H1 (cell line): ENCODE data around the gene NKAIN1. TPM values are rescaled to one million over a fixed set of nuclear protein-coding genes. Genes with fewer than 3 reads are reported as not detected.

Experiments used
- CTCF ChIA-PET: fragments of 300-600 bp; sonication (Branson Sonifier 250); formaldehyde crosslinking; loops from one replicate; lab custom pipeline; 2021; ENCODE audit not compliant: partially characterized antibody; lab: Charles Lee
- POLR2A ChIA-PET: fragments of 300-600 bp; sonication (Branson Sonifier 250); formaldehyde crosslinking; loops from one replicate; lab custom pipeline; 2021; ENCODE audit warnings: inconsistent platforms; ENCODE audit not compliant: partially characterized antibody; lab: Charles Lee
- DNase-seq, 2 experiments: peaks; one replicate each; pipeline versions ENCODE4 v3.0.0 to v3.0.0-alpha.2; 2010 to 2022; ENCODE audit warnings: low spot score in 2 of 2, low read depth in 1 of 2, mixed read lengths in 1 of 2
- FAIRE-seq: peaks from 2 replicates; lab custom pipeline; 2011; peaks lifted over from hg19 to GRCh38; lab: Jason Lieb, UNC
- H2AFZ ChIP-seq: 2 replicates; pipeline ENCODE4 v1.8.1; 2012; ENCODE audit warnings: low read length, inconsistent platforms
- H2AK5ac ChIP-seq: 2 replicates; pipeline ENCODE4 v1.6.1; 2013; ENCODE audit warnings: low read depth, low read length
- H2BK120ac ChIP-seq: replicated peaks from 2 replicates; pipeline ENCODE3; 2013; ENCODE audit warnings: low read depth, low read length, inconsistent platforms
- H2BK12ac ChIP-seq: 2 replicates; pipeline ENCODE4 v1.6.1; 2013; ENCODE audit warnings: low read depth, low read length
- H2BK15ac ChIP-seq: 2 replicates; pipeline ENCODE4 v1.6.1; 2013; ENCODE audit warnings: low read length
- H2BK20ac ChIP-seq: 2 replicates; pipeline ENCODE4 v1.6.1; 2013; ENCODE audit warnings: low read length
- H2BK5ac ChIP-seq: 2 replicates; pipeline ENCODE4 v1.6.1; 2013; ENCODE audit warnings: low read depth, low read length
- H3K14ac ChIP-seq: 2 replicates; pipeline ENCODE4 v1.6.1; 2013; ENCODE audit warnings: inconsistent platforms; ENCODE audit not compliant: insufficient read length
- H3K18ac ChIP-seq: 2 replicates; pipeline ENCODE4 v1.6.1; 2013; ENCODE audit warnings: low read length; ENCODE audit errors: extremely low read depth
- H3K23ac ChIP-seq: 2 replicates; pipeline ENCODE4 v1.6.1; 2013; ENCODE audit warnings: inconsistent platforms; ENCODE audit not compliant: insufficient read length
- H3K23me2 ChIP-seq: 2 replicates; pipeline ENCODE4 v1.6.1; 2013; ENCODE audit warnings: low read depth, low read length
- H3K27ac ChIP-seq: 2 replicates; pipeline ENCODE4 v1.6.1; 2011; ENCODE audit warnings: low read depth, low read length, inconsistent platforms
- H3K27me3 ChIP-seq, 4 experiments: replicated peaks in 1 of 4; 1 replicate in 1 of 4; 2 replicates in 3 of 4; pipeline versions ENCODE4 v1.6.1 to v1.8.1; 2011 to 2013; ENCODE audit warnings: low read length in 3 of 4, mild to moderate bottlenecking in 3 of 4, inconsistent platforms in 2 of 4, mixed read lengths in 2 of 4, moderate library complexity in 1 of 4; ENCODE audit not compliant: control insufficient read depth in 3 of 4, insufficient read depth in 3 of 4; ENCODE audit errors: extremely low read depth in 1 of 4
- H3K36me3 ChIP-seq, 4 experiments: 2 replicates each; pipeline versions ENCODE4 v1.6.1 to v1.8.1; 2011 to 2013; ENCODE audit warnings: mild to moderate bottlenecking in 4 of 4, low read length in 3 of 4, moderate library complexity in 2 of 4, control low read depth in 1 of 4, inconsistent platforms in 1 of 4; ENCODE audit not compliant: insufficient read depth in 4 of 4, control insufficient read depth in 2 of 4
- H3K4ac ChIP-seq: replicated peaks from 2 replicates; pipeline ENCODE3; 2013; ENCODE audit warnings: low read length, low read depth, mixed read lengths, inconsistent platforms; ENCODE audit not compliant: insufficient read length
- H3K4me1 ChIP-seq, 4 experiments: replicated peaks in 1 of 4; 1 replicate in 1 of 4; 2 replicates in 3 of 4; pipeline versions ENCODE4 v1.6.1 to v1.8.1; 2011 to 2013; ENCODE audit warnings: low read length in 3 of 4, inconsistent platforms in 2 of 4, mixed read lengths in 1 of 4; ENCODE audit not compliant: insufficient read depth in 4 of 4, control insufficient read depth in 3 of 4
- H3K4me2 ChIP-seq, 2 experiments: 2 replicates each; pipeline versions ENCODE4 v1.6.1 to v1.8.1; 2011 to 2013; ENCODE audit warnings: low read depth in 2 of 2, low read length in 2 of 2, control low read depth in 1 of 2, inconsistent platforms in 1 of 2, mild to moderate bottlenecking in 1 of 2; ENCODE audit not compliant: insufficient read depth in 1 of 2
- H3K4me3 ChIP-seq, 4 experiments: fragments of 200-600, 300-600 bp in 1 of 4; sonication (generic), shearing (Covaris generic), sonication (Bioruptor Twin) in 1 of 4; 2 replicates each; pipeline versions ENCODE4 v1.5.1 to v1.8.1; 2011 to 2016; ENCODE audit warnings: low read length in 4 of 4, low read depth in 3 of 4, control low read depth in 2 of 4, inconsistent platforms in 2 of 4, mild to moderate bottlenecking in 2 of 4, mixed read lengths in 1 of 4, moderate library complexity in 1 of 4; ENCODE audit not compliant: insufficient read depth in 2 of 4; ENCODE audit errors: extremely low read depth in 1 of 4
- H3K56ac ChIP-seq: replicated peaks from 2 replicates; pipeline ENCODE3; 2013; ENCODE audit warnings: low read depth, mild to moderate bottlenecking, mixed read lengths, low read length, inconsistent platforms; ENCODE audit not compliant: insufficient read length
- H3K79me1 ChIP-seq: 2 replicates; pipeline ENCODE4 v1.6.1; 2013; ENCODE audit warnings: low read depth, low read length, control low read depth
- H3K79me2 ChIP-seq, 2 experiments: 2 replicates each; pipeline versions ENCODE4 v1.6.1 to v1.8.1; 2012 to 2013; ENCODE audit warnings: low read length in 2 of 2, mild to moderate bottlenecking in 2 of 2, inconsistent platforms in 1 of 2; ENCODE audit not compliant: insufficient read depth in 2 of 2, control insufficient read depth in 1 of 2
- H3K9ac ChIP-seq, 4 experiments: replicated peaks in 1 of 4; 1 replicate in 1 of 4; 2 replicates in 3 of 4; pipeline versions ENCODE4 v1.6.1 to v1.8.1; 2011 to 2013; ENCODE audit warnings: low read depth in 3 of 4, low read length in 3 of 4, control low read depth in 2 of 4, mild to moderate bottlenecking in 2 of 4, moderate library complexity in 2 of 4, inconsistent platforms in 1 of 4; ENCODE audit errors: extremely low read depth in 1 of 4
- H3K9me3 ChIP-seq, 2 experiments: 2 replicates each; pipeline versions ENCODE4 v1.6.1 to v1.8.1; 2012 to 2013; ENCODE audit warnings: mild to moderate bottlenecking in 2 of 2, moderate library complexity in 2 of 2, control low read depth in 1 of 2, inconsistent platforms in 1 of 2, low read depth in 1 of 2, low read length in 1 of 2, mixed read lengths in 1 of 2; ENCODE audit not compliant: insufficient read depth in 2 of 2
- H4K20me1 ChIP-seq, 2 experiments: replicated peaks in 1 of 2; 2 replicates each; pipeline versions ENCODE3 to v1.8.1; 2011 to 2013; ENCODE audit warnings: inconsistent platforms in 2 of 2, low read length in 2 of 2, mild to moderate bottlenecking in 1 of 2; ENCODE audit not compliant: insufficient read depth in 2 of 2, control insufficient read depth in 1 of 2
- H4K5ac ChIP-seq: 2 replicates; pipeline ENCODE4 v1.6.1; 2013; ENCODE audit warnings: low read length, low read depth, mixed read lengths, inconsistent platforms; ENCODE audit not compliant: insufficient read length
- H4K8ac ChIP-seq: 2 replicates; pipeline ENCODE4 v1.8.0; 2013; ENCODE audit warnings: mild to moderate bottlenecking, moderate library complexity, low read length, inconsistent platforms; ENCODE audit not compliant: insufficient read depth; ENCODE audit errors: extremely low read depth
- H4K91ac ChIP-seq: replicated peaks from 2 replicates; pipeline ENCODE3; 2013; ENCODE audit warnings: low read length, mixed read lengths, inconsistent platforms; ENCODE audit not compliant: insufficient read length
- BACH1 ChIP-seq: IDR thresholded peaks from 2 replicates; pipeline ENCODE4 v1.6.1; 2012; ENCODE audit warnings: low read length, improper control_type of control experiment
- BRCA1 ChIP-seq: IDR thresholded peaks from 2 replicates; pipeline ENCODE4 v1.6.1; 2012; ENCODE audit warnings: low read depth, low read length, improper control_type of control experiment
- CBX5 ChIP-seq: fragments of 300-800, 300-1000 bp; sonication (generic); IDR thresholded peaks from 2 replicates; pipeline ENCODE4 v1.7.1; 2016; ENCODE audit warnings: antibody characterized with exemption, low read length, low read depth
- GABPA ChIP-seq: IDR thresholded peaks from 2 replicates; pipeline ENCODE4 v1.6.1; 2011; ENCODE audit warnings: mild to moderate bottlenecking, low read length, moderate library complexity, borderline replicate concordance; ENCODE audit not compliant: insufficient read depth
- HDAC2 ChIP-seq, 2 experiments: fragments of 300-600 bp in 1 of 2; sonication (generic) in 1 of 2; IDR thresholded peaks; 2 replicates each; pipeline ENCODE4 v1.6.1; 2011 to 2012; ENCODE audit warnings: low read depth in 2 of 2, low read length in 2 of 2, mild to moderate bottlenecking in 2 of 2, moderate library complexity in 2 of 2, borderline replicate concordance in 1 of 2, inconsistent platforms in 1 of 2
- KDM1A ChIP-seq: fragments of 200-600, 300-600 bp; sonication (generic); IDR thresholded peaks from 2 replicates; pipeline ENCODE4 v1.7.1; 2016; ENCODE audit warnings: mild to moderate bottlenecking, low read length, borderline replicate concordance
- NRF1 ChIP-seq: IDR thresholded peaks from 2 replicates; pipeline ENCODE4 v1.6.1; 2011; ENCODE audit warnings: mild to moderate bottlenecking, low read depth, low read length, improper control_type of control experiment
- RNF2 ChIP-seq: fragments of 200-900, 300-1000 bp; sonication (generic); IDR thresholded peaks from 2 replicates; pipeline ENCODE4 v1.7.1; 2016; ENCODE audit warnings: borderline replicate concordance, low read depth, mild to moderate bottlenecking, antibody characterized with exemption, low read length; ENCODE audit not compliant: poor library complexity, severe bottlenecking; ENCODE audit errors: missing control alignments
- SAP30 ChIP-seq: fragments of 300-600 bp; sonication (generic); IDR thresholded peaks from 2 replicates; pipeline ENCODE4 v1.7.1; 2012; ENCODE audit warnings: low read length, moderate library complexity, mild to moderate bottlenecking, inconsistent platforms; ENCODE audit not compliant: insufficient read depth, insufficient replicate concordance
- TBP ChIP-seq: IDR thresholded peaks from 2 replicates; pipeline ENCODE4 v1.6.1; 2011; ENCODE audit warnings: low read depth, low read length, improper control_type of control experiment
- TEAD4 ChIP-seq: IDR thresholded peaks from 2 replicates; pipeline ENCODE4 v1.6.1; 2012; ENCODE audit warnings: low read depth, low read length, inconsistent platforms, mixed read lengths
- WGBS, 2 experiments: shearing (Covaris generic) in 1 of 2; methylation state at CpG; one replicate each; pipeline versions ENCODE4 v1.1.6 to v1.1.7; 2013 to 2015; ENCODE audit warnings: low lambda C conversion rate in 2 of 2, mixed read lengths in 2 of 2, inconsistent platforms in 1 of 2, low coverage in 1 of 2, missing lambda C conversion rate in 1 of 2; ENCODE audit not compliant: insufficient replicate concordance in 2 of 2, insufficient coverage in 1 of 2, insufficient read length in 1 of 2; ENCODE audit errors: extremely low coverage in 1 of 2, missing lambda C conversion rate in 1 of 2; 5-methylcytosine and 5-hydroxymethylcytosine counted together
- polyA plus RNA-seq, 7 experiments: library from polyadenylated mRNA; depleted of rRNA in 3 of 7; stranded (reverse) in 5 of 7; unstranded in 2 of 7; fragments of >200 nt in 5 of 7; fragments of 200-250 nt in 2 of 7; gene quantifications; 1 replicate in 5 of 7; 2 replicates in 1 of 7; 4 replicates in 1 of 7; pipeline versions ENCODE4 v1.2.1 to v1.2.3, GENCODE V29; 2011 to 2013; ENCODE audit warnings: missing spikeins in 2 of 7, mixed read lengths in 2 of 7
- total RNA-seq: library from RNA; stranded (reverse); fragmentation: NEBNext Ultra II Directional; extraction: Animal tissue kit (Norgen Biotek cat#: 25700); gene quantifications from 2 replicates; pipeline ENCODE4 v1.2.1, GENCODE V29; 2021

Gene NKAIN1
- total and polyA plus RNA-seq, 2 of the 8 experiments (the other 6 are each of a cell fraction or from before 2014, with no cell fraction given): 59.3 to 66.9 TPM

- no peak overlapping the region for H4K5ac ChIP-seq
- no peak overlapping the region for H3K56ac ChIP-seq
- no peak overlapping the region for H2BK20ac ChIP-seq
- no peak overlapping the region for H3K27ac ChIP-seq
- H3K14ac ChIP-seq: no peak overlapping the region
- no peaks in the 10 kb centered on the region for H3K36me3 ChIP-seq
- no peak overlapping the region for H2BK120ac ChIP-seq
- peak overlapping the region in 1 of 4 experiments; percentile 44; a peak in 2 of 8 replicates for H3K4me3 ChIP-seq
- CTCF ChIA-PET: interaction anchor here (0.6 to 8.9 kb wide), 22 partner anchors 12 to 381 kb away, joined by 3 to 156 read pairs (median 10); no protein-coding TSS in a partner anchor
- POLR2A ChIA-PET: interaction anchor here (1.3 to 2.0 kb wide), 5 partner anchors 9 to 117 kb away, joined by 3 to 10 read pairs (median 4); partner anchors contain the start of genes PUM1, SNRNP40 and ZCCHC17
- no peak overlapping the region for H4K91ac ChIP-seq
- H2BK5ac ChIP-seq: no peak overlapping the region
- no peak overlapping the region for H2AFZ ChIP-seq
- H3K4ac ChIP-seq: no peak overlapping the region
- no peak overlapping the region for H3K23ac ChIP-seq
- no peak overlapping the region for H3K18ac ChIP-seq
- H3K79me2 ChIP-seq: no peaks in the 10 kb centered on the region
- FAIRE-seq (no peak), DNase-seq (peak in 1 of 2 experiments; percentile 95)
- WGBS, 2 experiments: 55% methylated on average over 14 of the region's 18 CpGs; no CpG with 5 or more reads in 1 of the 2 experiments
- no peak overlapping the region for H2AK5ac ChIP-seq
- no peaks in the 10 kb centered on the region for H3K23me2 ChIP-seq
- no peak overlapping the region for H4K8ac ChIP-seq
- H2BK15ac ChIP-seq: no peak overlapping the region
- no peaks in the 10 kb centered on the region for H3K27me3 ChIP-seq
- no peaks in the 10 kb centered on the region for H3K9me3 ChIP-seq
- no peaks in the 10 kb centered on the region for H3K4me1 ChIP-seq
- H3K4me2 ChIP-seq: peak overlapping the region; percentile 27 to 60; a peak in 1 of 4 replicates
- no peak overlapping the region for H3K9ac ChIP-seq
- H2BK12ac ChIP-seq: no peak overlapping the region
- H3K79me1 ChIP-seq: no peaks in the 10 kb centered on the region
- peaks cover 5 to 7% of the 10 kb centered on the region in 2 experiments for H4K20me1 ChIP-seq
- TF ChIP-seq TBP (no peak), GABPA (peak; percentile 56; the same call in 1 of the 2 replicates), CBX5 (no peak), KDM1A (no peak), BACH1 (0 out of 2 replicates have a peak, but pooled peaks have one; percentile 17), TEAD4 (peak; percentile 61; the same call in 1 of the 2 replicates), RNF2 (no peak), NRF1 (no peak), SAP30 (peak; percentile 72), BRCA1 (no peak), HDAC2 (IDR thresholded peaks at IDR 0.05; ENCODE audit: borderline replicate concordance in 1 of 2, low read depth in 2 of 2, low read length in 2 of 2) (peak in 1 of 2 experiments; percentile 74; a peak in 1 of 4 replicates)
These were observed 57.3 kb downstream of the NKAIN1 start for GRCh38 chr1:31182352-31182751.
